ENCODE results near the gene RGS6. TPM values are rescaled to one million over a fixed set of nuclear protein-coding genes. Genes with fewer than 3 reads are reported as not detected.

RGS6 gene
- total RNA-seq, 1 donor from 2014 or later = 2.5 TPM

DNA sequence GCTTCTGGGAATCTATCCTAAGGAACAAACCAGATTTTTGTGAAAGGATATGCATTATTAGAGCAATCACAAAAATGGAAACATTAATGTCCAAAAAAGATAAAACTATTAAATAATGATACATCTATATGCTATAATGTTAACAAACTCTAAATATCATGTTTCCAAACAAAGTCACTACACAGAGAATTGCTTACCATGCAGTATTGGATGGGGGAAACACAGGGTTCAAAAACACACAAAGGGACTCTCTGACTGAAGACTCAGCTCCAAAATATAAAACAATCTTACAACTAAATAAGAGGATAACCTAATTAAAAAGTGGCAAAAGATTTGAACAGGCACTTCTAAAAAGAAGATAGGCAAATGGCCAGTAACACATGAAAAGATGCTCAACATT lies 657.4 kb downstream of the RGS6 start:
- H3K27ac Mint-ChIP-seq = no peak overlapping the region
- no peak overlapping the region for H3K4me3 Mint-ChIP-seq
- H3K36me3 Mint-ChIP-seq (ENCODE audit: low read depth) = peaks cover 23% of the 10 kb centered on the region
- peaks cover 23% of the 10 kb centered on the region for H3K27me3 Mint-ChIP-seq
- intact Hi-C loops (cut with micrococcal nuclease) = loop anchor here (5.0 kb wide), 1 partner anchor 303 kb away; the partner anchor contains the start of gene DPF3
- peaks cover 31% of the 10 kb centered on the region for H3K4me1 Mint-ChIP-seq
- DNase-seq = no peak
- peaks cover 28% of the 10 kb centered on the region for H3K9me3 Mint-ChIP-seq

DNA sequence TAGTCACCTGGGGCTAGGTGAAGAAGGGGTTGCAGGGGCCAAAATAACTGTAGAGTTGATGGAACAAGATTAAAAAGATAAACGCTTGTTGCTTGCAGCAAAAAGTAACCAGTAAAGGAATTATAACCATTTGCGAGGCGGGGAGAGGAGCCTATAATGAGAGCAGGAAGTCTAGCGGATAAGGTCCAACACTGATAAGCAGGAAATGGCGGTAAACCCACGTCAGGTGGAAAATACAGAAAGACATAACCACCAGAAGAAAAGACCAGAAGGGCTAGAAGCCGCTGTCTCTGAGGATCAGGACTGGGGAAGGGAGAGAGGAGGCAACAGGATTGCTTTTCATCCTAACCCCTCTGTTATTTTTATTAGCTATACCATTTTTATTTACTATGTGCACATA lies 658.3 kb downstream of the RGS6 start:
- Mint-ChIP-seq H3K9me3 (peaks cover 18% of the 10 kb centered on the region), H3K4me3 (peak overlapping the region; percentile 26), H3K27me3 (peaks cover 18% of the 10 kb centered on the region), H3K27ac (no peak overlapping the region), H3K4me1 (peaks cover 40% of the 10 kb centered on the region), H3K36me3 (ENCODE audit: low read depth) (peaks cover 20% of the 10 kb centered on the region)
- peak; percentile 77 for DNase-seq
- intact Hi-C loops (cut with micrococcal nuclease) = loop anchor here (5.0 kb wide), 1 partner anchor 302 kb away; the partner anchor contains the start of gene DPF3

DNA sequence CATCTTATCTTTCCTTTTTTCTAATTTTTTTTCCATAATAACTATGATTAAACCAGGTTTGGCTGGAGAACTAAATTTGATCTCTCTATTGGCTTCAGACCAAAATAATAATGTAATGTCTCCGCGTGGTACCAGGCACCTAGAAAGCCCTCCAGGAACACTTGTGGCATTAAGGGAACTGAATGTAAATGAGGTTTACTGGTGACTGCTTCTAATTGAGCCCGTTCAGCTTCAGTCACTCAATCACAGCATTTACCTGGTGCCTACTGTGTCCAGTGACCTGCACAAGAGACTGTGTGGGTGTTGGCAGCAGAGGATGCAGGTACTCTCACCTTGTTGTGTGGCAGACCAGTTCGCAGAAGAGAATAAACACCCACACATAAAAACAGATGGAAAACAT lies 659.2 kb downstream of the RGS6 start:
- peaks cover 45% of the 10 kb centered on the region for H3K4me1 Mint-ChIP-seq

DNA sequence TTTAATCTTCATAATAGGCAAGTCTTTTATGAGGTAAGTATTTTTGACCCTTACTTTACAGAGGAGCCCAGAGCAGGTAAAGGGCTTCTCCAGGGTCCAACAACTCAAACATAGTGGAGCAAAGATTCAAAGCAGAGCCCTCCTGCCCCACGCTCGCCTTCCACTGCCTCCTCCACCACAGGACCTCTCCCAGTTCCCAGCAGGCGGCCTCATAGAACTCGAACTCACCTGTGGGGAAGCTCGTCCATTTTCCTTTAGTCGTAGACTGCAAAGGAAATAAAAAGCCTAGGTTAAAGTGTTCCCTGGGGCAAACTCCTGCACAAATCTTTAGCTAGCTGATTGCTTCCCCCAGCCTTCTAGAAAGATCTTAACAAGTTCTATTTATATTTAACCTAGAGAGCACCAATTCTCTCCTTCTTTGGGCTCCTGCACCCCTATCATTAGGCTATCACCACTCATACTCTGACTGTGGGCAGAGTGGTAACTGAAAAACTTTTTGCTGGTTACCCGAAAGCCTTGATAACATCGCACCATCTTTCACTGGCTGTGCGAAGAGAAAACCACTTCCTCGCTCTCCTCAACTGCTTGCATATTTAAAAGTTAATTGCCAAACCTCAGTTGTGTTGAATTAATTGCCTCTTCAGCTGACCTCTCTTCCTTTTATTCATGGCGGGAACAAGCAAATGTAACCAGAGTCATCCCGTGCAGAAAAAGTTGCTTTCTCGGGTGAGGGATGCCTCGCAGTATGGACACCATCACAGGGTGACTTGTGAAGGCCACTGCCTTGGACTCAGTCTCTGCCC lies 662.1 kb downstream of the RGS6 start:
- Mint-ChIP-seq H3K4me3 (peak overlapping the region; percentile 74), H3K36me3 (ENCODE audit: low read depth) (peaks cover 15% of the 10 kb centered on the region), H3K4me1 (peaks cover 47% of the 10 kb centered on the region), H3K27me3 (peaks cover 24% of the 10 kb centered on the region), H3K27ac (peak overlapping the region; percentile 51), H3K9me3 (peaks cover 6% of the 10 kb centered on the region)
- DNase-seq = peak; percentile 90
- intact Hi-C loops (cut with micrococcal nuclease) = loop anchor here (1.0 to 5.0 kb wide), 4 partner anchors 59 to 298 kb away; partner anchors contain the start of gene DPF3

More for the DNA sequence above, 659.2 kb downstream of the RGS6 start:
- H3K27me3 Mint-ChIP-seq = peaks cover 15% of the 10 kb centered on the region
- peaks cover 19% of the 10 kb centered on the region for H3K36me3 Mint-ChIP-seq (ENCODE audit: low read depth)
- intact Hi-C loops (cut with micrococcal nuclease) = loop anchor here (5.0 kb wide), 1 partner anchor 301 kb away; the partner anchor contains the start of gene DPF3
- no peak for DNase-seq
- H3K9me3 Mint-ChIP-seq = peaks cover 10% of the 10 kb centered on the region
- no peak overlapping the region for H3K4me3 Mint-ChIP-seq
- no peak overlapping the region for H3K27ac Mint-ChIP-seq

DNA sequence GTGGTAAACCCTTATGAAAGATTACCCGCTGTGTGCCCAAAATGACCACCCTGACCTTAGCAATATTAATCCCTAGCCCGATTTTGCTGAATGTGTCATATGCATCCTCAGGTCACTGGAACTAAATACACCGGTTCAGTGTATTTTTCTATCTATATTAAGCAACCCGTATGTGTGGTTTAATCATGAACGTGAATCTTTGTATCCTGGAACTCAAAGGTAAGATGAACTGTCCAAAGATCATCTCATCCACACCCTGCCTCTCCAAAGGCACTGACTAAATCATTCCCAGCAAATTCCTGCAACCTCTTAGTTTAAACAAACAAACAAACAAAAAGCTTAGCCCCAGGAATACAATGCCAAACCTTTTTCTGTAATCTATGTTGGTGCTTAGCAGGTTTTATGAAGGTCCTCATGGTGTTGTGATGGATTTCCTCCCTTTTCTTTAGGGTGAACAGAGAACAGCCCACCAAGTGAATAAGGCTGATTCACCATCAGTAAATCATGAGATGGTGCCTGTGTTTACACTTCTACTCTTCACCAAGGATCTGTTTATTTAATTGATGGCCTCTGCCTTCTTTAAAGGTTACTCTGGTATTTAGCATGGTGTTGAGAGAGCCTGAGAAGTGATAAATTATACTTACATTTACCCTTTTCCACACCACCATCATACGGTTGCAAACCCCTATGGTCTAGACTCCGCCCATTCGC lies 663.1 kb downstream of the RGS6 start:
- peaks cover 4% of the 10 kb centered on the region for H3K9me3 Mint-ChIP-seq
- peaks cover 48% of the 10 kb centered on the region for H3K4me1 Mint-ChIP-seq
- peaks cover 9% of the 10 kb centered on the region for H3K36me3 Mint-ChIP-seq (ENCODE audit: low read depth)
- no peak for DNase-seq
- H3K27ac Mint-ChIP-seq = no peak overlapping the region
- peaks cover 25% of the 10 kb centered on the region for H3K27me3 Mint-ChIP-seq
- H3K4me3 Mint-ChIP-seq = peak overlapping the region; percentile 74
- intact Hi-C loops (cut with micrococcal nuclease) = loop anchor here (2.0 kb wide), 2 partner anchors 61 to 119 kb away; no protein-coding TSS in a partner anchor

DNA sequence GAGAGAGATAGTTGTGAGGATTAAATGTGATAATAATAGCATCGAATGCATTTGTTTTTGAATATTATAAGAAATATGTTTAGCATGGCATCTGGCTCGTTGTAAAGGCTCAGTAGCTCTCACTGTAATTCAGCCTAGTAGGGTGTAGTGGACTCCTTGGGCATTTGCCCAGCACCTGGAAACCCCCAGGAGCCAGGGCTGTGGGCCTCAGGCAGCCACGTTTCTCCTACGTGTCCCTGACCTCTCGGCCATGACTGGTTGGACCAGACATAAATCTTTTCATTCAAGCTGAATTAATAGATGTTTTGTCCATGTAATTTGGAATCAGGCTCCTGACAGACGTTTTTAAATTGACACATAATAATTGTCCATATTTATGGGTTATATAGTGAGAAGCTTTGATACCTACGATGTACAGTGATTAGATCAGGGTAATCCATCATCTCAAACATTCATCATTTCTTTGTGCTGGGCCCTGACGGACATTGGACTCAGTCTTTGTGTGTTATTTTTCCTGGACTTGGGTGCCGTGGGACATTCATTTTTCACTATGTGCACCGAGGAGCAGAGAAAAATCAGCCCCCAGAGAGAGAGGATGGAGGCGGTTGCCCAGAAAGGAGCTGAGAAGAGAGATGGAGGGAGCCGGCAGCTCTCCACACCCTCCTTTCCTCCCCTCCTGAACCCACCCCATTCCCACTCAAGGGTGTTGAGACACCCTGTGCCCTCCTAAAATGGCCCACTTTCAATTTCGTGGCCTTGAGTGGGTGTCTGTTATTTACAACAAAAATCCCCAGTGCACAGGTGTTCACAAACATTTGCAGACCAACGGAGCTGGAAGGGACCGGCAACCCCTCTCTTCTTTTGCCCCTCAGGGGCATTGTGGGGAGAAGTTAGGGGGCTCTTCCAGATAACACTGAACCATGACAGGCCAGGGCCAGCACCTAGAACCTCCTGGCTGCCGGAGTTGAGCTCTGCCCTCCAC lies 665.3 kb downstream of the RGS6 start:
- H3K4me1 Mint-ChIP-seq = peaks cover 37% of the 10 kb centered on the region
- peaks cover 34% of the 10 kb centered on the region for H3K27me3 Mint-ChIP-seq
- intact Hi-C loops (cut with micrococcal nuclease) = no loop called here
- no peak overlapping the region for H3K27ac Mint-ChIP-seq
- DNase-seq = no peak
- H3K36me3 Mint-ChIP-seq (ENCODE audit: low read depth) = peaks cover 1% of the 10 kb centered on the region
- H3K4me3 Mint-ChIP-seq = no peak overlapping the region
- no peaks in the 10 kb centered on the region for H3K9me3 Mint-ChIP-seq

DNA sequence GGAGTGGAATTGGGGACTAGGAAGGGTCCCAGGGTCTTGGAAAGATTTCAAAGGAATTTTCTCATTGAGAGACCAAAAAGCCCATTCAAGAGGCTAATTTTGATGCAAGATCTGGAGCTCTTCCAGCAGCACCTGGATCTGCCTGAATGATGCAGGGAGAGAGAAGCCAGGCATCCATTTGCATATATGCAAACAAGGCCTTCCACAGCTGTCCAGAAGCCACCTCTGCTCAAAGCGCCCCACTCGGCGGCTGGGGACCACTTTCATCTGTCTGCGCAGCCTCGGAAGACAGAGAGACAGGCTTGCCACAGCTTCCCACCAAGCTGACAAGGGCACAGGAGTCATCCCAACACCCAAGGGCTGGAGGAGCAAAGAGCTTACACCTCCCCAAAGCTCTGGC lies 666.1 kb downstream of the RGS6 start:
- DNase-seq = no peak
- H3K36me3 Mint-ChIP-seq (ENCODE audit: low read depth) = peaks cover 1% of the 10 kb centered on the region
- no peaks in the 10 kb centered on the region for H3K9me3 Mint-ChIP-seq
- no peak overlapping the region for H3K4me3 Mint-ChIP-seq
- H3K4me1 Mint-ChIP-seq = peaks cover 32% of the 10 kb centered on the region
- H3K27me3 Mint-ChIP-seq = peaks cover 34% of the 10 kb centered on the region
- H3K27ac Mint-ChIP-seq = no peak overlapping the region
- intact Hi-C loops (cut with micrococcal nuclease) = no loop called here

DNA sequence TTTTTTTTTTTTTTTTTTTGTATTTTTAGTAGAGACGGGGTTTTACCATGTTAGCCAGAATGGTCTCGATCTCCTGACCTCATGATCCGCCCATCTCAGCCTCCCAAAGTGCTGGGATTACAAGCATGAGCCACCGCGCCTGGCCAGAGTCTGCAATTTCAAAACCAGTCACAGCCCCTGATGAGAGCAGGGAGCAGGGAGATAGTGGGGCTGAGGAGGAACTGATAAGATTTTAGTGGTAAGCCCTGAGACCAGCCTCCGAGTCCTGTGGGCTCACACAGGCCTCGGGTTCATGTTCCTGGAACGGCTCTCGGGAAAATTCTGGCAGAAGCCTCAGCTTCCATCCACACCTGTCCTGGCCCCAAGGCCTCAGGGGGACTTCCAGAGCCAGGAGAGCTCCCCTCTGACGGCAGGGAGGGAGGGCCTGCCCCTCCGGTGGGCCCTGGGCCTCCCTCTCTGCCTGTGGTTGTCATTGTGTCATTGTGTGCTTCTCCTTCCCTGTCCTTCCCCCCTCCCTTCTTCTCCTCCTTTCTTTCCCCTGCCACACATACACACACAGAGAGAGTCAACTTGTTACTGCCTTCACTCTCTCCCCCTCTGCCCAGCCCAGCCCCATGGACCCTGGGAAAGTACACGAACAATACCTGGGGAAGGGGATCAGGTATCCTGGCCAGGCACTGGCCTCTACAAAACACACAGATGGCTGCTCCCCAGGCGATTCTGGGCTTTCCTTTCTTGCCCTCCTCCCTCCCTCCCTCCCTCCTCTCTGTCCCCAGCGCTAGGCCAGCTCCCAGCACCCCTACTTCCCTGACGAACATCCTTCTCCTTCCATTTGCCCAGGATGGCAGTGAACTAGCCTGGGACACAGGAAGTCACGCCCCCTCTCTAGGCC lies 667.6 kb downstream of the RGS6 start:
- H3K27me3 Mint-ChIP-seq = peaks cover 39% of the 10 kb centered on the region
- no peaks in the 10 kb centered on the region for H3K36me3 Mint-ChIP-seq (ENCODE audit: low read depth)
- DNase-seq = no peak
- H3K4me1 Mint-ChIP-seq = peaks cover 20% of the 10 kb centered on the region
- intact Hi-C loops (cut with micrococcal nuclease) = no loop called here
- no peak overlapping the region for H3K4me3 Mint-ChIP-seq
- no peak overlapping the region for H3K27ac Mint-ChIP-seq
- no peaks in the 10 kb centered on the region for H3K9me3 Mint-ChIP-seq

DNA sequence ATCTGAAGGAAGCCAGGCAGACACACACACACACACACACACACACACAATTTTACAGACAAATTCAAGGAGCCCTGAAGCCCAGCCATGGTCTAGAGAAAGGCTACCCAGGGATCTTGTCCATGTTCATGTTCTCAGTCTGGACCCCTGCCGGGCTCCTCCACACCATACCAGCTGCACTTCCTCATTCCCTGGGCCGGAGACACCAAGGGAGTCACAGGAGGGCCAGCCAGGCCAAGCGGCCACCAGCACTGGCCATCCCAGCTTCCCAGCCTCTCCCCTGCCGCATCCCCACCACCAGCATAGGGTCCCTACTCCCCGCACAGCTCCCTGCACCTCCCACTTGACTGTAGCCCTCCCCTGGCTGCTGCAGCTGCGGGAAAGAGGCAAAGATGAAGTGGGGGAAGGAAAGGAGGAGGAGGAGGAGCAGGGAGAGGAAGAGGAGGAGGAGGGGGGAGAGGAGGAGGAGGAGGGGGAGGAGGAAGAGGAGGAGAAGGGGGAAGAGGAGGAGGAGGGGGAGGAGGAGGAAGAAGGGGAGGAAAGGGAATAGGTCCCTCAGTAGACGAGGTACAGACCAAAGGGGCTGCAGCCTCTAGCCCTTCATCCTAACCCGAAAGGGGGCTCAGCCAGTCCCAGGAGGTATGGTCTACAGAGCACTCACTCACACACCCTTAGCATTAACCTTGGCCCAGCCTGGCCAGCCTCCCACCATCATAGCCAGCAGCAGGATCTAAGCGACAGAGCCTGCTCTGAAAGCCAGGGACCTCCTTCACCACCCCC lies 668.5 kb downstream of the RGS6 start:
- peaks cover 39% of the 10 kb centered on the region for H3K27me3 Mint-ChIP-seq
- H3K4me1 Mint-ChIP-seq = peaks cover 11% of the 10 kb centered on the region
- intact Hi-C loops (cut with micrococcal nuclease) = no loop called here
- no peak overlapping the region for H3K4me3 Mint-ChIP-seq
- no peaks in the 10 kb centered on the region for H3K36me3 Mint-ChIP-seq (ENCODE audit: low read depth)
- DNase-seq = no peak
- no peaks in the 10 kb centered on the region for H3K9me3 Mint-ChIP-seq
- H3K27ac Mint-ChIP-seq = no peak overlapping the region

DNA sequence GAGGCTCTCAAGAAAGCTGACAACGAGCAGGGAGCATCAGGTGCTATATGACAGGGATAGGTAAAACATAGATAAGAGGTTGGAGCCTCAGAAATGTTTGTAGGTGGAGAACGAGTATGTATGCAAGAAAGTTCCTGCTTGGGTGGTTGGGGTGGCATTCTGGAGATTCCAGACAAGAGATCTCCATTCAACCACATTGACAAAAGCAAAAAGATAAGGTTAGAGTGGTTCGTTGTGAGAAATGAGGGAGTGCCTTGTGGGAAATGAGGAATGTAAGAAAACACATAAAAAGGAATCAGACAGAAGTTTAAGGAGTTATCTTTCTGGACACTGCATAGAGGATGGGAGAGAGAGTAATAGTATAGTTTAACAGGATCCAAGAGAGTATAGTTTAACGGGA lies 671.4 kb downstream of the RGS6 start:
- Mint-ChIP-seq H3K9me3 (peaks cover 5% of the 10 kb centered on the region), H3K4me1 (peaks cover 9% of the 10 kb centered on the region), H3K4me3 (no peak overlapping the region), H3K27me3 (peaks cover 28% of the 10 kb centered on the region), H3K27ac (no peak overlapping the region), H3K36me3 (ENCODE audit: low read depth) (no peaks in the 10 kb centered on the region)
- no peak for DNase-seq
- intact Hi-C loops (cut with micrococcal nuclease) = no loop called here

DNA sequence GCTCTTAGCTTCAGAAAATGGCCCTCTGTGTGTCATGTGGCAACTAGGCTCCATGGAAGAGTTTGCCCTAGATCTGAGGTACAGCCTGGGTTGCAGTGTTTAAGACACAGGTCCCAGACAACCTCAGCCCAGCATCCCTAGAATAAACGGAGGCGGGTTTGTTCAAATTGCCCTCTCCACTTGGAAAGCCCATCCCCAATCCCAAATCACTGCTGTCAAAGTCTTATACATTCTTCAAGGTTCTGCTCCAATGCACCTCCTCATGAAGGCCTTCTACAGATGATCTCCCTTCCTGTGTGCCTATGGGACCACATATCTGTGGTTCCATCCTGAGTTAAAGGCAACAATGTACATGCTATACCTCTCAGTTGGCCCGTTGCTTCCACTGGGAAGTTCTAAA lies 671.9 kb downstream of the RGS6 start:
- Mint-ChIP-seq H3K4me1 (peaks cover 11% of the 10 kb centered on the region), H3K9me3 (peaks cover 5% of the 10 kb centered on the region), H3K4me3 (no peak overlapping the region), H3K36me3 (ENCODE audit: low read depth) (no peaks in the 10 kb centered on the region), H3K27ac (no peak overlapping the region), H3K27me3 (peaks cover 27% of the 10 kb centered on the region)
- intact Hi-C loops (cut with micrococcal nuclease) = no loop called here
- no peak for DNase-seq

Data from activated CD4-positive, alpha-beta T cell treated with anti-CD3 and anti-CD28 coated beads, Interleukin-2, amount 10 ng/mL, durations not matched to agents 24 days and 14 days (primary cell).